ENCODE results near the gene CNKSR3.

CNKSR3 gene

GRCh38 chr6:154426997-154427396 is 83.5 kb downstream of the CNKSR3 start:
- H2AFZ ChIP-seq (ENCODE audit: low read depth, low read length) = no peak overlapping the region
- no peak overlapping the region for H3K4me3 ChIP-seq (ENCODE audit: low read depth in 1 of 2, low read length in 2 of 2)
- no peaks in the 10 kb centered on the region for H3K79me2 ChIP-seq (ENCODE audit: insufficient read depth, low read length)
- no peaks in the 10 kb centered on the region for H3K4me1 ChIP-seq (ENCODE audit: insufficient read depth, low read length)
- no peak overlapping the region for H3K27ac ChIP-seq (ENCODE audit: low read length)
- no peaks in the 10 kb centered on the region for H3K27me3 ChIP-seq (ENCODE audit: insufficient read depth, low read length, poor library complexity)
- no peak overlapping the region for H3K9ac ChIP-seq (ENCODE audit: low read depth, low read length)
- ATAC-seq (ENCODE audit: insufficient read depth, low read depth) (no peak), DNase-seq (no peak)
- H3K36me3 ChIP-seq (ENCODE audit: insufficient read depth, low read length) = no peaks in the 10 kb centered on the region
- H4K20me1 ChIP-seq (ENCODE audit: insufficient read depth, low read length) = no peaks in the 10 kb centered on the region
- H3K9me3 ChIP-seq (ENCODE audit: insufficient read depth, low read length, severe bottlenecking) = no peaks in the 10 kb centered on the region
- TF ChIP-seq EZH2 (IDR thresholded peaks at IDR 0.05; ENCODE audit: borderline replicate concordance, low read depth, low read length, severe bottlenecking) (no peak), CTCF (IDR thresholded peaks at IDR 0.05; ENCODE audit: borderline replicate concordance, extremely low read depth, low read length, poor library complexity, severe bottlenecking) (no peak)
- no peak overlapping the region for H3K4me2 ChIP-seq (ENCODE audit: insufficient read depth, low read length)

DNA sequence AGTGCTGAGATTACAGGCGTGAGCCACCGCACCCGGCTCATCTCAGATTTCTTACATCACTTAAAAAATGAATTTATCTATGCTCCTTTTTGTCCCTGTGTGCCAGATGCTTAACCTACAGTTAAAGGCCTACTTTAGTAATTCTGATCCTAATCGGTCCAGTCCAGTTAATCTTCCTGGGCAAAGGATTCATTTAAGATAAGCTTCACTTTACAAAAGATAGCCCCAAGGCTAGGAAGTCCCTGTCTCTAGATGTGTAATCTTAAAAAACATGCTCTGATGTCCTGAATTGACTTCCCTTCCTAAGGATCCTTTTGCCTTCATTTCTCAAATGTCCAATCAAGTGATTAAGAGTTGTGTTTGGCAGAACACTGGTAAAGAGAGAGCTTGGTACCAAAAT is 85.5 kb downstream of the CNKSR3 start:
- Histone ChIP-seq H3K4me1 (ENCODE audit: insufficient read depth, low read length) (no peaks in the 10 kb centered on the region), H3K27me3 (ENCODE audit: insufficient read depth, low read length, poor library complexity) (no peaks in the 10 kb centered on the region), H3K79me2 (ENCODE audit: insufficient read depth, low read length) (no peaks in the 10 kb centered on the region), H2AFZ (ENCODE audit: low read depth, low read length) (no peak overlapping the region), H4K20me1 (ENCODE audit: insufficient read depth, low read length) (no peaks in the 10 kb centered on the region), H3K27ac (ENCODE audit: low read length) (no peak overlapping the region), H3K9me3 (ENCODE audit: insufficient read depth, low read length, severe bottlenecking) (no peaks in the 10 kb centered on the region), H3K36me3 (ENCODE audit: insufficient read depth, low read length) (no peaks in the 10 kb centered on the region), H3K4me2 (ENCODE audit: insufficient read depth, low read length) (no peak overlapping the region), H3K9ac (ENCODE audit: low read depth, low read length) (no peak overlapping the region), H3K4me3 (ENCODE audit: low read depth in 1 of 2, low read length in 2 of 2) (no peak overlapping the region)
- no peak for DNase-seq
- no peak for ATAC-seq (ENCODE audit: insufficient read depth, low read depth)
- TF ChIP-seq CTCF (IDR thresholded peaks at IDR 0.05; ENCODE audit: borderline replicate concordance, extremely low read depth, low read length, poor library complexity, severe bottlenecking) = no peak
- TF ChIP-seq EZH2 (IDR thresholded peaks at IDR 0.05; ENCODE audit: borderline replicate concordance, low read depth, low read length, severe bottlenecking) = no peak

DNA sequence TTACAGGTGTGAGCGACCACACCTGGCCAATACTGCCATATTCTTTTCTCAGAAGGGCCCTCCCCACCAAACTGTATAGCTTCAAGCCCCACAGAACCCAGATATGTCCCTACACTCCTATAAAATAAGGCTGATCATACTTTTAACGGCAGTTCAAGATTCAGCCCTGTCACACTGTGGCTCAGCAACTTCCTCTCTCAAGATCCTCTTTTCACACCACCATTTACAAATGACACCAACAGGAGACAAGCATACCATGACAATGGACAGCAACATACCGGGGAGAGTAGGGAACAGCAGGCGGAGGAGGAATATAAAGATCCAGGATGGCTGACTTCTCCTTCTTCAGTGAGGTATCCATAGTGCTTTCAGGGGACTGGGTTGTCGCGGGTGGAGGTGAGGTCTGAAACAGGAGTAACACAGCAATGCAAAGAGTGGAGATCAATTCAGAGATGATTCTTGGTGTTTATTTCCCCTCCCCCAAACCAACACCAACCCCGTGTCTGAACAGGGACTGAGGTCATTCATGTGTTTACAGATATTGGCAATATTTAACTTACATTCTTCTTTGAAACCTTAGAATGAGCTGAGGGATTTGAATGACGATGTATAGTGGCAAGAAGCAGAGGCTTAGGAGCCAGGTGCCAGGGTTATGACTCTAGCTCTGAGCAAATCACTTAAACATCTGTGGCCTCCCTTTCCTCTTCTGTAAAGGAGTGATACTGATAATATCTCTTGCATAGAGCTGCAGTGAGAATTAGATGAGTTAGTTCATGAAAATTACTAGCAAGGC is 96.3 kb downstream of the CNKSR3 start:
- ATAC-seq (ENCODE audit: insufficient read depth, low read depth) (no peak), DNase-seq (no peak)
- Histone ChIP-seq H3K36me3 (ENCODE audit: insufficient read depth, low read length) (no peaks in the 10 kb centered on the region), H3K4me1 (ENCODE audit: insufficient read depth, low read length) (no peaks in the 10 kb centered on the region), H3K4me2 (ENCODE audit: insufficient read depth, low read length) (no peak overlapping the region), H3K27ac (ENCODE audit: low read length) (no peak overlapping the region), H3K9me3 (ENCODE audit: insufficient read depth, low read length, severe bottlenecking) (no peaks in the 10 kb centered on the region), H4K20me1 (ENCODE audit: insufficient read depth, low read length) (no peaks in the 10 kb centered on the region), H3K9ac (ENCODE audit: low read depth, low read length) (no peak overlapping the region), H2AFZ (ENCODE audit: low read depth, low read length) (no peak overlapping the region), H3K27me3 (ENCODE audit: insufficient read depth, low read length, poor library complexity) (no peaks in the 10 kb centered on the region), H3K79me2 (ENCODE audit: insufficient read depth, low read length) (no peaks in the 10 kb centered on the region), H3K4me3 (ENCODE audit: low read depth in 1 of 2, low read length in 2 of 2) (no peak overlapping the region)
- no peak for TF ChIP-seq EZH2 (IDR thresholded peaks at IDR 0.05; ENCODE audit: borderline replicate concordance, low read depth, low read length, severe bottlenecking)
- TF ChIP-seq CTCF (IDR thresholded peaks at IDR 0.05; ENCODE audit: borderline replicate concordance, extremely low read depth, low read length, poor library complexity, severe bottlenecking) = no peak

All from DND-41 (cell line).